Muscle of leg (tissue), 11 donors: ENCODE measurements around the gene RGS3. TPM values are rescaled to one million over a fixed set of nuclear protein-coding genes. Genes with fewer than 3 reads are reported as not detected.

ENCODE experiments used
- DNase-seq: peaks from one replicate; pipeline ENCODE4 v3.0.0; 2013
- H3K27ac ChIP-seq: one replicate; pipeline ENCODE4 v1.5.1; 2013; ENCODE audit warnings: mild to moderate bottlenecking, low read length, control low read depth
- H3K27me3 ChIP-seq: one replicate; pipeline ENCODE4 v1.6.1; 2013; ENCODE audit warnings: low read length; ENCODE audit not compliant: control insufficient read depth, insufficient read depth
- H3K36me3 ChIP-seq: one replicate; pipeline ENCODE4 v1.6.1; 2013; ENCODE audit warnings: low read length; ENCODE audit not compliant: control insufficient read depth, insufficient read depth
- H3K4me1 ChIP-seq: one replicate; pipeline ENCODE4 v1.6.1; 2013; ENCODE audit warnings: low read length; ENCODE audit not compliant: control insufficient read depth, insufficient read depth
- H3K4me3 ChIP-seq: one replicate; pipeline ENCODE4 v1.5.1; 2013; ENCODE audit warnings: low read length, control low read depth
- H3K9me3 ChIP-seq: replicated peaks from 2 replicates; pipeline ENCODE4 v1.6.1; 2013; ENCODE audit warnings: low read depth, low read length; ENCODE audit not compliant: control insufficient read depth
- WGBS: methylation state at CpG from one replicate; pipeline ENCODE4 v1.1.5; 2013; ENCODE audit warnings: missing lambda C conversion rate; ENCODE audit not compliant: insufficient coverage; 5-methylcytosine and 5-hydroxymethylcytosine counted together
- polyA plus RNA-seq, 8 donors: library from polyadenylated mRNA; unstranded; fragments of 120-200 nt; gene quantifications; one replicate each; pipeline versions ENCODE4 v1.2.1 to v1.2.3, GENCODE V29; 2013; ENCODE audit warnings: inconsistent platforms in 1 of 8, low replicate concordance in 1 of 8; ENCODE audit not compliant: insufficient read length in 8 of 8, insufficient read depth in 1 of 8
- total RNA-seq: library from RNA; stranded (reverse); fragments of 120-200 nt; gene quantifications from one replicate; pipeline ENCODE4 v1.2.4, GENCODE V29; 2013

Gene RGS3
- total and polyA plus RNA-seq, 9 donors, result 38.0 to 63.3 (median 49.1) TPM

GRCh38 chr9:113641100-113641885, 177.8 kb downstream of the RGS3 start:
- Histone ChIP-seq H3K27ac (no peak overlapping the region), H3K4me3 (no peak overlapping the region)
- no CpG with 5 or more reads among the region's 7 CpGs for WGBS

GRCh38 chr9:113644321-113644720, 180.8 kb downstream of the RGS3 start:
- Histone ChIP-seq H3K36me3 (no peaks in the 10 kb centered on the region), H3K9me3 (no peaks in the 10 kb centered on the region), H3K4me3 (no peak overlapping the region), H3K27ac (no peak overlapping the region), H3K27me3 (no peaks in the 10 kb centered on the region), H3K4me1 (peaks cover 10% of the 10 kb centered on the region)
- no CpG with 5 or more reads among the region's 2 CpGs for WGBS
- DNase-seq, result no peak

More at GRCh38 chr9:113641100-113641885, 177.8 kb downstream of the RGS3 start:
- no peaks in the 10 kb centered on the region for H3K9me3 ChIP-seq
- H3K36me3 ChIP-seq, result no peaks in the 10 kb centered on the region
- DNase-seq, result no peak
- no peaks in the 10 kb centered on the region for H3K27me3 ChIP-seq
- peaks cover 2% of the 10 kb centered on the region for H3K4me1 ChIP-seq

- no peaks in the 10 kb centered on the region for H3K27me3 ChIP-seq
- H3K9me3 ChIP-seq, result no peaks in the 10 kb centered on the region
- 85% methylated on average over 6 of the region's 15 CpGs for WGBS
- DNase-seq, result no peak
- H3K27ac ChIP-seq, result no peak overlapping the region
- H3K4me1 ChIP-seq, result peaks cover 20% of the 10 kb centered on the region
- H3K36me3 ChIP-seq, result no peaks in the 10 kb centered on the region
- H3K4me3 ChIP-seq, result no peak overlapping the region
Measured at GRCh38 chr9:113645227-113645977, 181.9 kb downstream of the RGS3 start.

- no peaks in the 10 kb centered on the region for H3K9me3 ChIP-seq
- H3K4me3 ChIP-seq, result no peak overlapping the region
- H3K27me3 ChIP-seq, result no peaks in the 10 kb centered on the region
- H3K27ac ChIP-seq, result no peak overlapping the region
- peaks cover 25% of the 10 kb centered on the region for H3K4me1 ChIP-seq
- no peak for DNase-seq
- WGBS, result 93% methylated on average over 3 of the region's 3 CpGs
- no peaks in the 10 kb centered on the region for H3K36me3 ChIP-seq
Measured at GRCh38 chr9:113645978-113646253, 182.4 kb downstream of the RGS3 start.

- no peak overlapping the region for H3K27ac ChIP-seq
- WGBS, result 71% methylated on average over 7 of the region's 7 CpGs
- no peak overlapping the region for H3K4me3 ChIP-seq
Measured at GRCh38 chr9:113646491-113646890, 183.0 kb downstream of the RGS3 start.

More at GRCh38 chr9:113646491-113646890, 183.0 kb downstream of the RGS3 start:
- H3K27me3 ChIP-seq, result no peaks in the 10 kb centered on the region
- H3K9me3 ChIP-seq, result no peaks in the 10 kb centered on the region
- no peak for DNase-seq
- H3K36me3 ChIP-seq, result no peaks in the 10 kb centered on the region
- peaks cover 28% of the 10 kb centered on the region for H3K4me1 ChIP-seq

Other genes starting within 250 kb of the RGS3 start
- gene FKBP15, start 242.4 kb upstream of the RGS3 start, total RNA-seq, result 16.8 TPM
- gene FKBP15, start 242.4 kb upstream of the RGS3 start, polyA plus RNA-seq, result 10 to 100 TPM; 16.9 to 24.2 (median 20.3) TPM
- 8.0 TPM for gene SLC31A1, start 242.2 kb upstream of the RGS3 start, total RNA-seq
- 10 to 100 TPM in 5 of 8 donors, 1 to 10 TPM in 3; 8.0 to 14.2 (median 10.2) TPM for gene SLC31A1, start 242.2 kb upstream of the RGS3 start, polyA plus RNA-seq
- 33.2 TPM for gene CDC26, start 188.2 kb upstream of the RGS3 start, total RNA-seq
- 10 to 100 TPM; 19.7 to 27.8 (median 24.7) TPM for gene CDC26, start 188.2 kb upstream of the RGS3 start, polyA plus RNA-seq
- 21.5 TPM for gene PRPF4, start 188.1 kb upstream of the RGS3 start, total RNA-seq
- gene PRPF4, start 188.1 kb upstream of the RGS3 start, polyA plus RNA-seq, result 10 to 100 TPM; 16.5 to 25.2 (median 19.3) TPM
- gene RNF183, start 160.4 kb upstream of the RGS3 start, total RNA-seq, result 0.04 TPM
- gene RNF183, start 160.4 kb upstream of the RGS3 start, polyA plus RNA-seq, result under 1 TPM in 4 of 8 donors, not detected in 4; 0.08 to 0.35 (median 0.13) TPM
- gene WDR31, start 123.5 kb upstream of the RGS3 start, total RNA-seq, result 1.2 TPM
- gene WDR31, start 123.5 kb upstream of the RGS3 start, polyA plus RNA-seq, result 1 to 10 TPM; 1.6 to 3.3 (median 2.5) TPM
- gene BSPRY, start 114.2 kb upstream of the RGS3 start, total RNA-seq, result 0.22 TPM
- gene BSPRY, start 114.2 kb upstream of the RGS3 start, polyA plus RNA-seq, result under 1 TPM; 0.40 to 0.97 (median 0.56) TPM
- 5.5 TPM for gene HDHD3, start 86.7 kb upstream of the RGS3 start, total RNA-seq
- gene HDHD3, start 86.7 kb upstream of the RGS3 start, polyA plus RNA-seq, result 10 to 100 TPM in 1 of 8 donors, 1 to 10 TPM in 7; 4.1 to 11.3 (median 5.8) TPM
- 11.3 TPM for gene ALAD, start 62.4 kb upstream of the RGS3 start, total RNA-seq
- gene ALAD, start 62.4 kb upstream of the RGS3 start, polyA plus RNA-seq, result 10 to 100 TPM; 20.0 to 26.3 (median 21.6) TPM
- 39.1 TPM for gene POLE3, start 53.1 kb upstream of the RGS3 start, total RNA-seq
- gene POLE3, start 53.1 kb upstream of the RGS3 start, polyA plus RNA-seq, result 10 to 100 TPM; 36.2 to 51.0 (median 48.0) TPM
- 0.22 TPM for gene C9orf43, start 53.0 kb upstream of the RGS3 start, total RNA-seq
- under 1 TPM; 0.19 to 0.46 (median 0.27) TPM for gene C9orf43, start 53.0 kb upstream of the RGS3 start, polyA plus RNA-seq